Body of pancreas (tissue), 4 donors: Measurements from ENCODE around the gene TOM1L2.

ENCODE experiments used
- CTCF ChIP-seq, 7 experiments: fragments of 450-650 bp in 4 of 7; fragments of 200-600 bp in 3 of 7; sonication (generic) in 3 of 7; IDR thresholded peaks; one replicate each; pipeline ENCODE4 v1.5.1; 2016 to 2019; ENCODE audit warnings: antibody characterized with exemption in 7 of 7
- POLR2A ChIP-seq, 3 donors: fragments of 450-650 bp; IDR thresholded peaks; one replicate each; pipeline ENCODE4 v1.6.1; 2016; ENCODE audit warnings: antibody characterized with exemption in 3 of 3, mild to moderate bottlenecking in 2 of 3

DNA sequence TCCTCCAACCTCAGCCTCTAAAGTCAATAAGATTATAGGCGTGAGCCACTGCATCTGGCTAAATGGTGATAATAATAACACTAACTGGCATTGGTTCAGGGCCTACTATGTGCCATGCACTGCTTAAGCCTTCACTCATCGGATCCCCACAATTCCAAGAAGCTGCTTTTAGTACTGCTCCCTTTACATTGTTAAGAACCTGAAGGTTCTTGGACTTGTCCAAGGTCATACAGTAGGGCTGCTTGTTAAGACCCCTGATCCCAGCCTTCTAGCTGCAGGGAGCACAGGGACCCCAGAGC, 142.0 kb downstream of the TOM1L2 start:
- TF ChIP-seq CTCF (IDR thresholded peaks at IDR 0.05) (no peak), POLR2A (IDR thresholded peaks at IDR 0.05) (no peak)
